NCI-H2196 treated with DMSO at 0.1 percent for 48 hours (cell line): ENCODE results near the gene ADCY2.

Source experiments
- DNase-seq: peaks from one replicate; lab custom pipeline; 2025; ENCODE audit not compliant: unreplicated experiment; lab: John Stamatoyannopoulos, UW

ADCY2 gene

GRCh38 chr5:7657153-7657552, 261.2 kb downstream of the ADCY2 start:
- no peak for DNase-seq

GRCh38 chr5:7659420-7659819, 263.5 kb downstream of the ADCY2 start:
- no peak for DNase-seq

GRCh38 chr5:7662289-7662688, 266.4 kb downstream of the ADCY2 start:
- DNase-seq = no peak

GRCh38 chr5:7663808-7664207, 267.9 kb downstream of the ADCY2 start:
- no peak for DNase-seq

GRCh38 chr5:7664208-7664607, 268.3 kb downstream of the ADCY2 start:
- DNase-seq = no peak

GRCh38 chr5:7667216-7667767, 271.4 kb downstream of the ADCY2 start:
- no peak for DNase-seq

GRCh38 chr5:7668161-7668560, 272.2 kb downstream of the ADCY2 start:
- no peak for DNase-seq

GRCh38 chr5:7668627-7669026, 272.7 kb downstream of the ADCY2 start:
- no peak for DNase-seq

GRCh38 chr5:7671381-7671993, 275.5 kb downstream of the ADCY2 start:
- DNase-seq = no peak

- no peak for DNase-seq
Measured at GRCh38 chr5:7673658-7674057, 277.7 kb downstream of the ADCY2 start.

- DNase-seq = no peak
Measured at GRCh38 chr5:7676455-7676854, 280.5 kb downstream of the ADCY2 start.

- DNase-seq = no peak
Measured at GRCh38 chr5:7678030-7678429, 282.1 kb downstream of the ADCY2 start.

GRCh38 chr5:7679663-7680062, 283.7 kb downstream of the ADCY2 start:
- no peak for DNase-seq

- no peak for DNase-seq
Measured at GRCh38 chr5:7680260-7680659, 284.3 kb downstream of the ADCY2 start.

GRCh38 chr5:7682379-7682778, 286.4 kb downstream of the ADCY2 start:
- DNase-seq = no peak

GRCh38 chr5:7683753-7684152, 287.8 kb downstream of the ADCY2 start:
- no peak for DNase-seq

GRCh38 chr5:7684826-7685225, 288.9 kb downstream of the ADCY2 start:
- no peak for DNase-seq

GRCh38 chr5:7686794-7687193, 290.9 kb downstream of the ADCY2 start:
- DNase-seq = no peak

- no peak for DNase-seq
Measured at GRCh38 chr5:7690557-7690956, 294.6 kb downstream of the ADCY2 start.

GRCh38 chr5:7705261-7705660, 309.3 kb downstream of the ADCY2 start:
- no peak for DNase-seq

GRCh38 chr5:7705736-7706135, 309.8 kb downstream of the ADCY2 start:
- DNase-seq = no peak

GRCh38 chr5:7706256-7706655, 310.3 kb downstream of the ADCY2 start:
- DNase-seq = no peak

- no peak for DNase-seq
Measured at GRCh38 chr5:7714119-7714518, 318.2 kb downstream of the ADCY2 start.
